CD4-positive, alpha-beta memory T cell (primary cell): ENCODE data around the gene DOCK3. TPM values are rescaled to one million over a fixed set of nuclear protein-coding genes. Genes with fewer than 3 reads are reported as not detected.

Experiments
- CTCF ChIA-PET: fragments of 350-600 bp; sonication (Branson Sonifier 250); formaldehyde crosslinking; loops from one replicate; lab custom pipeline; 2021; ENCODE audit warnings: inconsistent platforms; ENCODE audit not compliant: partially characterized antibody; lab: Charles Lee
- POLR2A ChIA-PET: fragments of 350-600 bp; sonication (Branson Sonifier 250); formaldehyde crosslinking; loops from one replicate; lab custom pipeline; 2021; ENCODE audit not compliant: partially characterized antibody; lab: Charles Lee
- DNase-seq, 5 donors: peaks; one replicate each; pipeline versions ENCODE4 v3.0.0 to v3.0.0-alpha.2; 2020 to 2022; ENCODE audit warnings: mixed read lengths in 1 of 5
- H3K27ac ChIP-seq: one replicate; pipeline ENCODE4 v1.7.0; 2013; ENCODE audit warnings: low read depth, low read length
- H3K27me3 ChIP-seq: 2 replicates; pipeline ENCODE4 v1.7.0; 2013; ENCODE audit warnings: mild to moderate bottlenecking, low read length, moderate library complexity; ENCODE audit not compliant: insufficient read depth
- H3K36me3 ChIP-seq: 2 replicates; pipeline ENCODE4 v1.7.0; 2013; ENCODE audit warnings: mild to moderate bottlenecking, low read length, moderate library complexity; ENCODE audit not compliant: insufficient read depth
- H3K4me1 ChIP-seq: 2 replicates; pipeline ENCODE4 v1.7.0; 2013; ENCODE audit warnings: mild to moderate bottlenecking, low read length, moderate library complexity; ENCODE audit not compliant: insufficient read depth
- H3K4me3 ChIP-seq, 2 donors: one replicate each; pipeline ENCODE4 v1.7.0; 2013; ENCODE audit warnings: low read length in 2 of 2, mild to moderate bottlenecking in 1 of 2
- H3K9me3 ChIP-seq, 2 donors: one replicate each; pipeline ENCODE4 v1.7.0; 2013; ENCODE audit warnings: low read length in 2 of 2, control low read depth in 1 of 2; ENCODE audit not compliant: control insufficient read depth in 1 of 2
- H3K27ac Mint-ChIP-seq, 7 donors: one replicate each; pipeline ENCODE4 v1.8.0; 2020 to 2021; ENCODE audit warnings: mixed read lengths in 7 of 7, mild to moderate bottlenecking in 6 of 7, inconsistent platforms in 3 of 7, moderate library complexity in 3 of 7
- H3K27me3 Mint-ChIP-seq, 2 donors: one replicate each; pipeline ENCODE4 v1.8.0; 2020 to 2021; ENCODE audit warnings: mixed read lengths in 2 of 2
- H3K36me3 Mint-ChIP-seq, 2 donors: one replicate each; pipeline ENCODE4 v1.8.0; 2020 to 2021; ENCODE audit warnings: mixed read lengths in 2 of 2, inconsistent platforms in 1 of 2, mild to moderate bottlenecking in 1 of 2
- H3K4me1 Mint-ChIP-seq, 4 donors: one replicate each; pipeline ENCODE4 v1.8.0; 2020 to 2021; ENCODE audit warnings: mixed read lengths in 4 of 4, mild to moderate bottlenecking in 1 of 4
- H3K4me3 Mint-ChIP-seq, 8 donors: one replicate each; pipeline ENCODE4 v1.8.0; 2020 to 2021; ENCODE audit warnings: mixed read lengths in 8 of 8, mild to moderate bottlenecking in 7 of 8, moderate library complexity in 6 of 8, inconsistent platforms in 3 of 8
- H3K9me3 Mint-ChIP-seq, 8 donors: one replicate each; pipeline ENCODE4 v1.8.0; 2020 to 2021; ENCODE audit warnings: mixed read lengths in 8 of 8, mild to moderate bottlenecking in 5 of 8, inconsistent platforms in 3 of 8, moderate library complexity in 1 of 8
- intact Hi-C: fragments of 100-400 bp; cut with micrococcal nuclease; formaldehyde crosslinking; loops from one replicate; pipeline ENCODE4 v1.15.1; 2023
- microRNA-seq: library from miRNA; unstranded; fragments of <30 nt; microRNA quantifications from one replicate; pipeline ENCODE4 v1.2.0, GENCODE V29; 2021; ENCODE audit warnings: borderline replicate concordance, borderline number of aligned reads, borderline microRNAs expressed, mixed read lengths
- polyA plus RNA-seq, 2 donors: library from polyadenylated mRNA; unstranded; fragments of 300-500 nt; fragmentation: Illumina TruSeq; gene quantifications; one replicate each; pipeline ENCODE4 v1.2.3, GENCODE V29; 2021
- total RNA-seq, 2 experiments: library from RNA; stranded (reverse); gene quantifications; one replicate each; pipeline ENCODE4 v1.2.3, GENCODE V29; 2021

The DOCK3 gene
- total and polyA plus RNA-seq, 4 experiments from 2014 or later, result 0.04 to 2.6 (median 1.3) TPM

DNA sequence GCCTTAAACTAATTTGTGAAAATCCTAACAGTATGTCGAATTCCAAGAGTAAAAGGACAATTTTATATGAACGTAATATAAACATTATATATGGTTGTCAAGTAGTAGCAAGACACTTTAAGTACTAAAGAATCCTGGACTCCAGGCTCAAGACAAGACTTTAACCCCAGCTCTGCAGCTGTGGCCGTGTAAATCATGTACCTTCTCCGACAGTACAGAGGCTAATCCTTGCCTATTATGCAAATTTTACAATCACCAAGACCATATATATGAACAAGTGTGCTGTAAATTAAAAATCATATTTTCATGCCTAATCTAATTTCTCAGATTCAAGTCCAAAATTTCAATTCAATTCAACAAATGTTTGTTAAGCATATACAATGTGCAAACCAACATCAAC is 752.2 kb downstream of the DOCK3 start:
- Mint-ChIP-seq H3K36me3 (peaks cover 30 to 52% of the 10 kb centered on the region in 2 donors), H3K27ac (peak overlapping the region in 1 of 7 donors; percentile 25), H3K4me1 (peaks cover 0 to 2% (median 0%) of the 10 kb centered on the region in 4 donors), H3K4me3 (no peak overlapping the region), H3K27me3 (no peaks in the 10 kb centered on the region), H3K9me3 (no peaks in the 10 kb centered on the region)
- intact Hi-C loops, result no loop called here
- no peaks in the 10 kb centered on the region for H3K27me3 ChIP-seq
- H3K36me3 ChIP-seq, result peaks cover 33% of the 10 kb centered on the region
- ChIA-PET POLR2A (interaction anchor here (1.0 kb wide), 1 partner anchor 35 kb away, joined by 3 read pairs; no protein-coding TSS in a partner anchor), CTCF (no interaction called here)
- no peaks in the 10 kb centered on the region for H3K4me1 ChIP-seq
- no peak overlapping the region for H3K27ac ChIP-seq
- no peak overlapping the region for H3K4me3 ChIP-seq
- DNase-seq, result no peak
- H3K9me3 ChIP-seq, result no peaks in the 10 kb centered on the region

DNA sequence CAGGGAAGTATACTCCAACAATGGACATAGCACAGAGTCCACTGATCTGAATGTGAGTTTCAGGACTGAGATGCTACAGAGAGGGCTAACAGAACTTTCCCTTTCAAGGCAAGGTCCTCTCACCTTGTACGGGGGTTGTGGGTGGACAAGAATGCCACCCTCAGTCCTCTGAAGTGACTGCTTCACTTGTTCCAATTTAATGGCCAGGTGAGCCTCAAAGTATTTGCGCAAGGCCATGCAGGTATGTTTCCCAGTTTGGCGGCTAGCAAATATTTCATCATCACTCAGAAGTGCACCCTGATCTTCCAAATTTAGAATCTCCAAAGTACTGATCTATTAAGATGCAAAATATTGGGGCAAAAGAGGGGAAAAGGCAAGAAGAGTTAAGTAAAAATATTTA is 754.4 kb downstream of the DOCK3 start:
- Mint-ChIP-seq H3K27me3 (no peaks in the 10 kb centered on the region), H3K36me3 (peaks cover 30 to 54% of the 10 kb centered on the region in 2 donors), H3K4me1 (no peaks in the 10 kb centered on the region), H3K4me3 (no peak overlapping the region), H3K27ac (peak overlapping the region in 1 of 7 donors; percentile 59), H3K9me3 (no peaks in the 10 kb centered on the region)
- CTCF ChIA-PET, result no interaction called here
- H3K27me3 ChIP-seq, result no peaks in the 10 kb centered on the region
- no peak for DNase-seq
- peaks cover 33% of the 10 kb centered on the region for H3K36me3 ChIP-seq
- H3K4me1 ChIP-seq, result no peaks in the 10 kb centered on the region
- POLR2A ChIA-PET, result interaction anchor here (0.7 kb wide), 1 partner anchor 70 kb away, joined by 3 read pairs; no protein-coding TSS in a partner anchor
- no peak overlapping the region for H3K4me3 ChIP-seq
- no peaks in the 10 kb centered on the region for H3K9me3 ChIP-seq
- H3K27ac ChIP-seq, result no peak overlapping the region
- intact Hi-C loops, result no loop called here

Small RNA genes lying within 50 kb of the gene (microRNA-seq; reads per million reads assigned to microRNA genes)
- gene MIR4787, result 4.8 reads per million, percentile 23 among the genes with 10 or more reads in this experiment

Other genes with a start within 250 kb of the DOCK3 start
- gene CACNA2D2, start 171.3 kb upstream of the DOCK3 start, total RNA-seq, result 1 to 10 TPM; 1.7 to 1.9 TPM
- gene CACNA2D2, start 171.3 kb upstream of the DOCK3 start, polyA plus RNA-seq, result under 1 TPM in 1 of 2 donors, not detected in 1; 0.24 TPM
- 10 to 100 TPM; 14.3 to 16.2 TPM for gene C3orf18, start 107.2 kb upstream of the DOCK3 start, total RNA-seq
- 10 to 100 TPM; 14.2 to 22.3 TPM for gene C3orf18, start 107.2 kb upstream of the DOCK3 start, polyA plus RNA-seq
- 10 to 100 TPM; 55.3 to 56.7 TPM for gene HEMK1, start 105.4 kb upstream of the DOCK3 start, total RNA-seq
- gene HEMK1, start 105.4 kb upstream of the DOCK3 start, polyA plus RNA-seq, result 10 to 100 TPM; 21.2 to 36.7 TPM
- gene CISH, start 63.2 kb upstream of the DOCK3 start, total RNA-seq, result 10 to 100 TPM; 14.7 to 15.2 TPM
- gene CISH, start 63.2 kb upstream of the DOCK3 start, polyA plus RNA-seq, result 100 to 1,000 TPM in 1 of 2 donors, 10 to 100 TPM in 1; 92.1 to 248 TPM
- gene MAPKAPK3, start 57.8 kb upstream of the DOCK3 start, total RNA-seq, result 10 to 100 TPM; 36.4 to 40.1 TPM
- 10 to 100 TPM; 71.2 to 93.2 TPM for gene MAPKAPK3, start 57.8 kb upstream of the DOCK3 start, polyA plus RNA-seq